ENCODE measurements around the gene CKM. TPM values are rescaled to one million over a fixed set of nuclear protein-coding genes. Genes with fewer than 3 reads are reported as not detected.

Gene CKM
- total and polyA plus RNA-seq, 10 of the 15 experiments (the other 5 are each of a cell fraction or from before 2014, with no cell fraction given) = 0.08 to 0.14 (median 0.13) TPM; not detected in 5

DNA sequence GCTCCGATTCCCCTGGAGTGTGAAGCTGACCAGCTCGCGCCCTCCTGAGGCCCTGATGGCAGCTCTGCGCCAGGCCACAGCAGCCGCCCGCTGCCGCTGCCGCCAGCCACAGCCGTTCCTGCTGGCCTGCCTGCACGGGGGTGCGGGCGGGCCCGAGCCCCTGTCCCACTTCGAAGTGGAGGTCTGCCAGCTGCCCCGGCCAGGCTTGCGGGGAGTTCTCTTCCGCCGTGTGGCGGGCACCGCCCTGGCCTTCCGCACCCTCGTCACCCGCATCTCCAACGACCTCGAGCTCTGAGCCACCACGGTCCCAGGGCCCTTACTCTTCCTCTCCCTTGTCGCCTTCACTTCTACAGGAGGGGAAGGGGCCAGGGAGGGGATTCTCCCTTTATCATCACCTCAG, 20.3 kb downstream of the CKM start (continued):
- TF ChIP-seq, protein P1, sequence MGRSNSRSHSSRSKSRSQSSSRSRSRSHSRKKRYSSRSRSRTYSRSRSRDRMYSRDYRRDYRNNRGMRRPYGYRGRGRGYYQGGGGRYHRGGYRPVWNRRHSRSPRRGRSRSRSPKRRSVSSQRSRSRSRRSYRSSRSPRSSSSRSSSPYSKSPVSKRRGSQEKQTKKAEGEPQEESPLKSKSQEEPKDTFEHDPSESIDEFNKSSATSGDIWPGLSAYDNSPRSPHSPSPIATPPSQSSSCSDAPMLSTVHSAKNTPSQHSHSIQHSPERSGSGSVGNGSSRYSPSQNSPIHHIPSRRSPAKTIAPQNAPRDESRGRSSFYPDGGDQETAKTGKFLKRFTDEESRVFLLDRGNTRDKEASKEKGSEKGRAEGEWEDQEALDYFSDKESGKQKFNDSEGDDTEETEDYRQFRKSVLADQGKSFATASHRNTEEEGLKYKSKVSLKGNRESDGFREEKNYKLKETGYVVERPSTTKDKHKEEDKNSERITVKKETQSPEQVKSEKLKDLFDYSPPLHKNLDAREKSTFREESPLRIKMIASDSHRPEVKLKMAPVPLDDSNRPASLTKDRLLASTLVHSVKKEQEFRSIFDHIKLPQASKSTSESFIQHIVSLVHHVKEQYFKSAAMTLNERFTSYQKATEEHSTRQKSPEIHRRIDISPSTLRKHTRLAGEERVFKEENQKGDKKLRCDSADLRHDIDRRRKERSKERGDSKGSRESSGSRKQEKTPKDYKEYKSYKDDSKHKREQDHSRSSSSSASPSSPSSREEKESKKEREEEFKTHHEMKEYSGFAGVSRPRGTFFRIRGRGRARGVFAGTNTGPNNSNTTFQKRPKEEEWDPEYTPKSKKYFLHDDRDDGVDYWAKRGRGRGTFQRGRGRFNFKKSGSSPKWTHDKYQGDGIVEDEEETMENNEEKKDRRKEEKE (IDR thresholded peaks at IDR 0.05) = no peak
- TF ChIP-seq HDGF (IDR thresholded peaks at IDR 0.05) (no peak), BACH1 (IDR thresholded peaks at IDR 0.05; ENCODE audit: borderline replicate concordance) (no peak), E2F8 (IDR thresholded peaks at IDR 0.05; ENCODE audit: low read depth, partially characterized antibody) (no peak), USF1 (IDR thresholded peaks at IDR 0.05; ENCODE audit: borderline replicate concordance, extremely low read length, insufficient read depth, low read depth, low read length) (no peak), CREB1 (IDR thresholded peaks at IDR 0.05; ENCODE audit: low read depth) (no peak), POU2F2 (IDR thresholded peaks at IDR 0.05; ENCODE audit: borderline replicate concordance, low read depth, low read length) (no peak), BHLHE40 (IDR thresholded peaks at IDR 0.05; ENCODE audit: borderline replicate concordance in 1 of 2, low read depth in 2 of 2, low read length in 1 of 2) (no peak), MTA2 (IDR thresholded peaks at IDR 0.05; ENCODE audit: low read depth) (no peak)
